Ectodermal cell (in vitro differentiated cells): Measurements from ENCODE around the gene BPI.
"Not testable (repeated sequence)": the region's sequence is repeated elsewhere in the genome, so short reads cannot be mapped to it uniquely, and the experiment has no call there.

Experiments
- H3K27ac ChIP-seq: 2 replicates; pipeline ENCODE4 v1.7.0; 2013; ENCODE audit warnings: mild to moderate bottlenecking, low read depth, low read length; ENCODE audit not compliant: insufficient read depth, poor library complexity, severe bottlenecking
- H3K27me3 ChIP-seq: 2 replicates; pipeline ENCODE4 v1.7.0; 2013; ENCODE audit warnings: mild to moderate bottlenecking, low read length; ENCODE audit not compliant: insufficient read depth, control insufficient read depth, poor library complexity, severe bottlenecking
- H3K36me3 ChIP-seq: one replicate; pipeline ENCODE4 v1.7.0; 2013; ENCODE audit warnings: low read length; ENCODE audit not compliant: control insufficient read depth, insufficient read depth
- H3K4me1 ChIP-seq: one replicate; pipeline ENCODE4 v1.7.0; 2013; ENCODE audit warnings: low read length; ENCODE audit not compliant: control insufficient read depth, insufficient read depth
- H3K4me3 ChIP-seq: 2 replicates; pipeline ENCODE4 v1.7.0; 2013; ENCODE audit warnings: low read depth, low read length, control low read depth; ENCODE audit not compliant: insufficient read depth
- H3K9me3 ChIP-seq: 2 replicates; pipeline ENCODE4 v1.7.0; 2013; ENCODE audit warnings: mild to moderate bottlenecking, low read length, moderate library complexity; ENCODE audit not compliant: control insufficient read depth
- WGBS, 2 experiments: methylation state at CpG; one replicate each; pipeline ENCODE4 v1.1.7; 2013; ENCODE audit warnings: missing lambda C conversion rate in 2 of 2; 5-methylcytosine and 5-hydroxymethylcytosine counted together

Gene BPI

GRCh38 chr20:38373231-38373867, 69.4 kb downstream of the BPI start:
- Histone ChIP-seq H3K36me3 (no peaks in the 10 kb centered on the region), H3K4me1 (no peaks in the 10 kb centered on the region), H3K27ac (no peak overlapping the region), H3K9me3 (no peaks in the 10 kb centered on the region), H3K27me3 (no peaks in the 10 kb centered on the region), H3K4me3 (no peak overlapping the region)
- 66 to 73% methylated on average over 7 of the region's 7 CpGs for WGBS, 2 experiments

- Histone ChIP-seq H3K27ac (no peak overlapping the region), H3K4me3 (no peak overlapping the region), H3K27me3 (no peaks in the 10 kb centered on the region), H3K4me1 (no peaks in the 10 kb centered on the region), H3K36me3 (no peaks in the 10 kb centered on the region), H3K9me3 (no peaks in the 10 kb centered on the region)
- WGBS, 2 experiments: 94 to 96% methylated on average over 4 to 5 of the region's 5 CpGs
Measured at GRCh38 chr20:38373898-38374297, 69.9 kb downstream of the BPI start.

GRCh38 chr20:38377039-38377685, 73.2 kb downstream of the BPI start:
- Histone ChIP-seq H3K4me1 (no peaks in the 10 kb centered on the region), H3K4me3 (no peak overlapping the region), H3K27me3 (no peaks in the 10 kb centered on the region), H3K27ac (no peak overlapping the region), H3K9me3 (no peaks in the 10 kb centered on the region), H3K36me3 (no peaks in the 10 kb centered on the region)
- 88 to 89% methylated on average over 11 of the region's 11 CpGs for WGBS, 2 experiments

- not testable (repeated sequence) for H3K9me3 ChIP-seq, H3K4me1 ChIP-seq, H3K27me3 ChIP-seq, H3K36me3 ChIP-seq, H3K27ac ChIP-seq, H3K4me3 ChIP-seq
- 100% methylated on average over 1 of the region's 5 CpGs; no CpG with 5 or more reads in 1 of the 2 experiments for WGBS, 2 experiments
Measured at GRCh38 chr20:38377838-38378237, 73.9 kb downstream of the BPI start.

- H3K4me3 ChIP-seq: no peak overlapping the region
- WGBS, 2 experiments: 67 to 72% methylated on average over 4 of the region's 4 CpGs
Measured at GRCh38 chr20:38383147-38383546, 79.2 kb downstream of the BPI start.

GRCh38 chr20:38386004-38386403, 82.0 kb downstream of the BPI start:
- Histone ChIP-seq H3K4me1 (no peaks in the 10 kb centered on the region), H3K36me3 (no peaks in the 10 kb centered on the region), H3K4me3 (no peak overlapping the region), H3K27ac (no peak overlapping the region), H3K9me3 (no peaks in the 10 kb centered on the region), H3K27me3 (no peaks in the 10 kb centered on the region)
- WGBS, 2 experiments: 90 to 94% methylated on average over 8 of the region's 8 CpGs

More at GRCh38 chr20:38383147-38383546, 79.2 kb downstream of the BPI start:
- no peaks in the 10 kb centered on the region for H3K4me1 ChIP-seq
- no peaks in the 10 kb centered on the region for H3K27me3 ChIP-seq
- no peaks in the 10 kb centered on the region for H3K36me3 ChIP-seq
- no peaks in the 10 kb centered on the region for H3K9me3 ChIP-seq
- H3K27ac ChIP-seq: no peak overlapping the region

GRCh38 chr20:38386851-38387250, 82.9 kb downstream of the BPI start:
- Histone ChIP-seq H3K9me3 (no peaks in the 10 kb centered on the region), H3K4me1 (no peaks in the 10 kb centered on the region), H3K36me3 (no peaks in the 10 kb centered on the region), H3K27me3 (no peaks in the 10 kb centered on the region), H3K27ac (no peak overlapping the region), H3K4me3 (no peak overlapping the region)
- WGBS, 2 experiments: 84 to 88% methylated on average over 2 of the region's 2 CpGs
